Suppressor macrophage treated with lipopolysaccharide for 1 hour (primary cell): ENCODE measurements around the gene TFAP2D.

Source experiments
- DNase-seq, 3 donors: peaks; one replicate each; pipeline ENCODE4 v3.0.0-alpha.2; 2020 to 2022

Gene TFAP2D

GRCh38 chr6:50721978-50722377, 8.7 kb downstream of the TFAP2D start:
- DNase-seq = no peak

GRCh38 chr6:50722829-50723554, 9.7 kb downstream of the TFAP2D start:
- DNase-seq = no peak

- DNase-seq = no peak
Observed at GRCh38 chr6:50724381-50725124, 11.2 kb downstream of the TFAP2D start.

- DNase-seq = no peak
Observed at GRCh38 chr6:50734488-50734887, 21.2 kb downstream of the TFAP2D start.

GRCh38 chr6:50742161-50742560, 28.8 kb downstream of the TFAP2D start:
- no peak for DNase-seq

GRCh38 chr6:50744976-50745375, 31.6 kb downstream of the TFAP2D start:
- DNase-seq = no peak

GRCh38 chr6:50762798-50763197, 49.5 kb downstream of the TFAP2D start:
- DNase-seq = no peak

- no peak for DNase-seq
Observed at GRCh38 chr6:50778696-50779095, 65.4 kb downstream of the TFAP2D start.

GRCh38 chr6:50780382-50780781, 67.1 kb downstream of the TFAP2D start:
- DNase-seq = no peak

- DNase-seq = no peak
Observed at GRCh38 chr6:50785921-50786320, 72.6 kb downstream of the TFAP2D start.

- DNase-seq = peak; percentile 59 to 70 (median 69)
Observed at GRCh38 chr6:50791900-50792508, 78.7 kb downstream of the TFAP2D start.

GRCh38 chr6:50792771-50793170, 79.4 kb downstream of the TFAP2D start:
- DNase-seq = no peak

- peak in 1 of 3 donors; percentile 5 for DNase-seq
Observed at GRCh38 chr6:50795574-50795973, 82.2 kb downstream of the TFAP2D start.

GRCh38 chr6:50804283-50804682, 91.0 kb downstream of the TFAP2D start:
- no peak for DNase-seq

GRCh38 chr6:50807035-50807434, 93.7 kb downstream of the TFAP2D start:
- DNase-seq = no peak

- DNase-seq = peak; percentile 23 to 31 (median 30)
Observed at GRCh38 chr6:50815436-50816114, 102.2 kb downstream of the TFAP2D start.

GRCh38 chr6:50816115-50816675, 102.9 kb downstream of the TFAP2D start:
- peak; percentile 87 to 91 (median 90) for DNase-seq

GRCh38 chr6:50816947-50817645, 103.8 kb downstream of the TFAP2D start:
- DNase-seq = no peak

GRCh38 chr6:50817646-50817950, 104.3 kb downstream of the TFAP2D start:
- no peak for DNase-seq

- DNase-seq = no peak
Observed at GRCh38 chr6:50818020-50818419, 104.7 kb downstream of the TFAP2D start.

- DNase-seq = no peak
Observed at GRCh38 chr6:50818673-50819072, 105.3 kb downstream of the TFAP2D start, which contains the start of gene TFAP2B. Gene TFAP2B, plus strand, starts transcription at chr6:50818871. Its CDS starts 21 bp downstream, at chr6:50818892.

GRCh38 chr6:50819466-50819903, 106.2 kb downstream of the TFAP2D start:
- peak in 1 of 3 donors; percentile 15 for DNase-seq
